H9 (cell line): ENCODE results near the gene HSD17B13. TPM values are rescaled to one million over a fixed set of nuclear protein-coding genes. Genes with fewer than 3 reads are reported as not detected.

Experiments
- DNase-seq: peaks from one replicate; pipeline ENCODE4 v3.0.0-alpha.2; 2017
- H2AFZ ChIP-seq: one replicate; pipeline ENCODE4 v1.6.1; 2013; ENCODE audit warnings: mild to moderate bottlenecking, low read length, control low read depth, moderate library complexity
- H2AK5ac ChIP-seq: 2 replicates; pipeline ENCODE4 v1.6.1; 2013; ENCODE audit warnings: low read length, control low read depth, mixed read lengths; ENCODE audit not compliant: insufficient read length
- H2BK120ac ChIP-seq: one replicate; pipeline ENCODE4 v1.6.1; 2013; ENCODE audit warnings: low read depth, mild to moderate bottlenecking, low read length, control low read depth, inconsistent platforms; ENCODE audit not compliant: poor library complexity, severe bottlenecking
- H2BK12ac ChIP-seq: 2 replicates; pipeline ENCODE4 v1.6.1; 2013; ENCODE audit warnings: low read length, control low read depth, mixed read lengths, low read depth; ENCODE audit not compliant: insufficient read length
- H2BK15ac ChIP-seq: 2 replicates; pipeline ENCODE4 v1.6.1; 2013; ENCODE audit warnings: low read depth, low read length, control low read depth
- H2BK20ac ChIP-seq: one replicate; pipeline ENCODE4 v1.6.1; 2013; ENCODE audit warnings: low read depth, mild to moderate bottlenecking, low read length, control low read depth, inconsistent platforms; ENCODE audit not compliant: poor library complexity, severe bottlenecking
- H2BK5ac ChIP-seq: 2 replicates; pipeline ENCODE4 v1.6.1; 2013; ENCODE audit warnings: low read length, control low read depth, mixed read lengths; ENCODE audit not compliant: insufficient read length
- H3K14ac ChIP-seq: 2 replicates; pipeline ENCODE4 v1.6.1; 2013; ENCODE audit warnings: low read length, control low read depth; ENCODE audit not compliant: insufficient read depth
- H3K18ac ChIP-seq: 2 replicates; pipeline ENCODE4 v1.6.1; 2013; ENCODE audit warnings: low read depth, mild to moderate bottlenecking, mixed read lengths, low read length, control low read depth; ENCODE audit not compliant: insufficient read length
- H3K23ac ChIP-seq: 2 replicates; pipeline ENCODE4 v1.6.1; 2013; ENCODE audit warnings: low read length, control low read depth, mixed read lengths, low read depth; ENCODE audit not compliant: insufficient read length
- H3K23me2 ChIP-seq: 2 replicates; pipeline ENCODE4 v1.6.1; 2013; ENCODE audit warnings: low read depth, mild to moderate bottlenecking, mixed read lengths, low read length, control low read depth; ENCODE audit not compliant: insufficient read length, poor library complexity, severe bottlenecking
- H3K27ac ChIP-seq: 2 replicates; pipeline ENCODE4 v1.5.1; 2013; ENCODE audit warnings: low read length, control low read depth, mixed read lengths, low read depth; ENCODE audit not compliant: insufficient read length
- H3K27me3 ChIP-seq: 2 replicates; pipeline ENCODE4 v1.6.1; 2013; ENCODE audit warnings: low read length, control low read depth, inconsistent platforms; ENCODE audit not compliant: insufficient read depth
- H3K4ac ChIP-seq: 2 replicates; pipeline ENCODE4 v1.6.1; 2013; ENCODE audit warnings: low read depth, mild to moderate bottlenecking, control low read depth, inconsistent platforms, low read length, moderate library complexity
- H3K4me1 ChIP-seq: 2 replicates; pipeline ENCODE4 v1.6.1; 2013; ENCODE audit warnings: low read length, control low read depth, inconsistent platforms; ENCODE audit not compliant: insufficient read depth
- H3K4me2 ChIP-seq: 2 replicates; pipeline ENCODE4 v1.6.1; 2013; ENCODE audit warnings: low read length, control low read depth, mixed read lengths; ENCODE audit not compliant: insufficient read length, insufficient read depth
- H3K56ac ChIP-seq: 2 replicates; pipeline ENCODE4 v1.6.1; 2013; ENCODE audit warnings: low read depth, mild to moderate bottlenecking, mixed read lengths, low read length, control low read depth; ENCODE audit not compliant: insufficient read length
- H3K79me1 ChIP-seq: 2 replicates; pipeline ENCODE4 v1.6.1; 2013; ENCODE audit warnings: low read depth, mild to moderate bottlenecking, moderate library complexity, low read length, control low read depth, inconsistent platforms; ENCODE audit not compliant: insufficient read depth, poor library complexity, severe bottlenecking
- H3K79me2 ChIP-seq: 2 replicates; pipeline ENCODE4 v1.6.1; 2013; ENCODE audit warnings: low read length, control low read depth, inconsistent platforms; ENCODE audit not compliant: insufficient read depth
- H3K9ac ChIP-seq: 2 replicates; pipeline ENCODE4 v1.6.1; 2013; ENCODE audit warnings: low read length, control low read depth, mixed read lengths; ENCODE audit not compliant: insufficient read length; ENCODE audit errors: extremely low read depth
- H3K9me3 ChIP-seq: one replicate; pipeline ENCODE4 v1.6.1; 2013; ENCODE audit warnings: low read depth, low read length, inconsistent platforms; ENCODE audit not compliant: control insufficient read depth
- H3T11ph ChIP-seq: one replicate; pipeline ENCODE4 v1.6.1; 2013; ENCODE audit warnings: mild to moderate bottlenecking, low read length, control low read depth, inconsistent platforms
- H4K20me1 ChIP-seq: one replicate; pipeline ENCODE4 v1.6.1; 2013; ENCODE audit not compliant: control insufficient read depth, insufficient read length, insufficient read depth
- H4K5ac ChIP-seq: 2 replicates; pipeline ENCODE4 v1.6.1; 2013; ENCODE audit warnings: low read depth, mild to moderate bottlenecking, mixed read lengths, low read length, control low read depth; ENCODE audit not compliant: insufficient read length
- H4K8ac ChIP-seq: replicated peaks from 2 replicates; pipeline ENCODE4 v1.6.1; 2013; ENCODE audit warnings: low read length, control low read depth, mixed read lengths, low read depth; ENCODE audit not compliant: insufficient read length
- H4K91ac ChIP-seq: 2 replicates; pipeline ENCODE4 v1.6.1; 2013; ENCODE audit warnings: low read depth, mild to moderate bottlenecking, moderate library complexity, mixed read lengths, low read length, control low read depth; ENCODE audit not compliant: insufficient read length
- H3K27ac Mint-ChIP-seq, 3 experiments: 2 replicates in 2 of 3; 3 replicates in 1 of 3; pipeline ENCODE4 v1.8.0; 2020 to 2021; ENCODE audit warnings: mixed read lengths in 3 of 3, mild to moderate bottlenecking in 1 of 3, moderate library complexity in 1 of 3
- H3K27me3 Mint-ChIP-seq: 2 replicates; pipeline ENCODE4 v1.8.0; 2021; ENCODE audit warnings: low read depth, mild to moderate bottlenecking, moderate library complexity, mixed read lengths
- H3K36me3 Mint-ChIP-seq, 3 experiments: 2 replicates in 2 of 3; 3 replicates in 1 of 3; pipeline ENCODE4 v1.8.0; 2020 to 2021; ENCODE audit warnings: low read depth in 3 of 3, mixed read lengths in 3 of 3; ENCODE audit not compliant: insufficient read depth in 1 of 3
- H3K4me1 Mint-ChIP-seq, 2 experiments: 2 replicates each; pipeline ENCODE4 v1.8.0; 2020; ENCODE audit warnings: mixed read lengths in 2 of 2
- H3K4me3 Mint-ChIP-seq, 2 experiments: 2 replicates in 1 of 2; 3 replicates in 1 of 2; pipeline ENCODE4 v1.8.0; 2020 to 2021; ENCODE audit warnings: mild to moderate bottlenecking in 2 of 2, mixed read lengths in 2 of 2, moderate library complexity in 1 of 2
- H3K9me3 Mint-ChIP-seq, 2 experiments: 2 replicates in 1 of 2; 3 replicates in 1 of 2; pipeline ENCODE4 v1.8.0; 2020; ENCODE audit warnings: mild to moderate bottlenecking in 2 of 2, mixed read lengths in 2 of 2, moderate library complexity in 1 of 2
- CTCF ChIP-seq: fragments of 200-600 bp; sonication (generic); conservative IDR thresholded peaks from 3 replicates; pipeline ENCODE4 v1.8.0; 2021; ENCODE audit warnings: antibody characterized with exemption, mild to moderate bottlenecking
- WGBS: extraction: QIAGEN DNeasy Blood & Tissue Kit; methylation state at CpG from one replicate; pipeline ENCODE4 v1.1.7; 2013; ENCODE audit warnings: missing lambda C conversion rate, low lambda C conversion rate, mixed read lengths; ENCODE audit not compliant: insufficient read length; ENCODE audit errors: extremely low coverage; 5-methylcytosine and 5-hydroxymethylcytosine counted together
- total RNA-seq: library from RNA; stranded (reverse); gene quantifications from 2 replicates; pipeline ENCODE4 v1.2.1, GENCODE V29; 2021

HSD17B13 gene
- total RNA-seq, 1 experiment from 2014 or later = not detected

DNA sequence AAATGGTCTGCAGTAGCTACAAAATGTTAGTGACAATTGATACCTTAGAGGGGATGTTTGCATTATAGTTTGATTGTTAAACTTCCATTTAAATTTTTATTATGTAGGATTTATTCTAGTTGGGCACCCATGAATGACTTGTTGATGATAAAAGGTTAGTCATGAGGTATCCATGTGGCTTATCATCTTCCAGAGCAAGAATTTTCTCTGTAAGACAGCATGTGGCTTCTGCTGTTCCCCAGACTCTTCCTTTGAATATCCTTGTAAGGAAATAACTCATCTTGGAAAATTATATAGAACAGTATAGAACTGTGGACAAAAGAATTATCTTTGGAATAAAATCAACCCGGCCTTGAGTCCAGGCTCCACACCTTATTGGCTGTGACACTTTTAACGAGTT is 62.2 kb downstream of the HSD17B13 start:
- Histone ChIP-seq H2BK5ac (no peak overlapping the region), H3T11ph (no peak overlapping the region), H3K23ac (no peak overlapping the region), H3K27ac (no peak overlapping the region), H4K91ac (no peak overlapping the region), H3K9ac (no peak overlapping the region), H3K18ac (no peak overlapping the region), H2AFZ (no peak overlapping the region), H3K23me2 (no peaks in the 10 kb centered on the region), H4K5ac (no peak overlapping the region), H2BK12ac (no peak overlapping the region), H3K79me1 (no peaks in the 10 kb centered on the region), H3K14ac (no peak overlapping the region), H3K27me3 (no peaks in the 10 kb centered on the region), H4K8ac (no peak overlapping the region), H3K9me3 (no peaks in the 10 kb centered on the region), H3K4ac (no peak overlapping the region), H3K56ac (no peak overlapping the region), H2BK15ac (no peak overlapping the region), H3K4me1 (no peaks in the 10 kb centered on the region), H4K20me1 (no peaks in the 10 kb centered on the region), H2BK120ac (no peak overlapping the region), H3K79me2 (no peaks in the 10 kb centered on the region), H3K4me2 (no peak overlapping the region), H2AK5ac (no peak overlapping the region), H2BK20ac (no peak overlapping the region)
- DNase-seq = no peak
- no peak for TF ChIP-seq CTCF
- peaks cover 6 to 8% of the 10 kb centered on the region in 2 experiments for H3K9me3 Mint-ChIP-seq
- WGBS = no CpG with 5 or more reads among the region's 2 CpGs
- H3K4me3 Mint-ChIP-seq = no peak overlapping the region
- peaks cover 3 to 5% (median 5%) of the 10 kb centered on the region in 3 experiments; a peak in 4 of 7 replicates for H3K36me3 Mint-ChIP-seq
- H3K4me1 Mint-ChIP-seq = no peaks in the 10 kb centered on the region
- H3K27me3 Mint-ChIP-seq = no peaks in the 10 kb centered on the region; the same call in 1 of the 2 replicates
- H3K27ac Mint-ChIP-seq = no peak overlapping the region
